Testis (tissue), 3 donors: ENCODE results near the gene SEMA4B. TPM values are rescaled to one million over a fixed set of nuclear protein-coding genes. Genes with fewer than 3 reads are reported as not detected.

Experiments used
- DNase-seq: peaks from one replicate; pipeline ENCODE4 v3.0.0-alpha.2; 2019
- H3K27ac ChIP-seq, 2 donors: fragments of 200-600 bp; sonication (generic); one replicate each; pipeline ENCODE4 v1.5.1; 2019
- H3K27me3 ChIP-seq: fragments of 200-600 bp; sonication (generic); one replicate; pipeline ENCODE4 v1.5.1; 2019
- H3K36me3 ChIP-seq: fragments of 200-600 bp; sonication (generic); one replicate; pipeline ENCODE4 v1.5.1; 2017; ENCODE audit warnings: low read depth; ENCODE audit errors: missing control alignments
- H3K4me1 ChIP-seq: fragments of 200-600 bp; sonication (generic); one replicate; pipeline ENCODE4 v1.5.1; 2019
- H3K4me3 ChIP-seq, 2 donors: fragments of 200-600 bp; sonication (generic); one replicate each; pipeline ENCODE4 v1.5.1; 2017 to 2019
- H3K9me3 ChIP-seq: fragments of 200-600 bp; sonication (generic); one replicate; pipeline ENCODE4 v1.5.1; 2017
- POLR2A ChIP-seq: fragments of 450-650 bp; IDR thresholded peaks from one replicate; pipeline ENCODE4 v1.6.1; 2017; ENCODE audit warnings: antibody characterized with exemption, mild to moderate bottlenecking, moderate library complexity
- WGBS, 2 donors: methylation state at CpG; one replicate each; pipeline ENCODE4 v1.1.5; 2018; 5-methylcytosine and 5-hydroxymethylcytosine counted together
- intact Hi-C: fragments of 100-400 bp; cut with DNase I; formaldehyde crosslinking; loops from one replicate; pipeline ENCODE4 v1.15.1; 2023; ENCODE audit warnings: low total_unique reads
- polyA plus RNA-seq: library from polyadenylated mRNA; stranded (reverse); fragments of 350-450 nt; fragmentation: Illumina TruSeq; extraction: RNeasy Lipid Tissue Mini Kit (QIAGEN cat#74804); gene quantifications from one replicate; pipeline ENCODE4 v1.2.3, GENCODE V29; 2014; ENCODE audit warnings: low read depth, low replicate concordance; ENCODE audit not compliant: insufficient read depth
- total RNA-seq, 2 donors: library from RNA; depleted of rRNA; stranded (reverse); fragments of >200 nt; gene quantifications; one replicate each; pipeline ENCODE4 v1.2.3, GENCODE V29; 2016
- TF ChIP-seq, protein P1 (sequence below), 3 experiments: fragments of 450-650 bp in 2 of 3; fragments of 200-600 bp in 1 of 3; sonication (generic) in 1 of 3; IDR thresholded peaks; one replicate each; pipeline ENCODE4 v1.5.1; 2016 to 2019; ENCODE audit warnings: antibody characterized with exemption in 3 of 3, mild to moderate bottlenecking in 2 of 3, moderate library complexity in 1 of 3

The SEMA4B gene
- total and polyA plus RNA-seq, 3 donors from 2014 or later = 22.2 to 78.3 (median 59.4) TPM

DNA sequence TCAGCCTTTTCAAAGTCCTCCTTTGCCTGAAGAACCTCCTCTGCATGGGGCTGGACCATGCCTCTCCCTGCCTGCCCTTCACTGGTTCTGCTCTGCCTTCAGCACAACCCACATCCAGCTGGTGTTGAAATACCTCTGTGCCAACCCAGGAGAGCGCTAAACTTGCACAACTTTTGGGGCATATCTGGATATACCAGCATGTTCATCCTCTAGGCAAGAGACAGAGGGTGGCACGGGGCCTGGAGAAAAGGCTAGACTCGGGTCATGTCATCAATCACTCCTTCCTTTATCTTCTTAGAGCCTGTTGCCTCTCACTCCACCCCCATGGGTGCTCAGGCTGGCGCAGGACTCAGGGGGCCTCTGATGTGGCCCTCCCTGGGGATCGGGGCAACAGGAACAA lies 4.8 kb downstream of the SEMA4B start:
- Histone ChIP-seq H3K27me3 (no peaks in the 10 kb centered on the region), H3K27ac (no peak overlapping the region), H3K9me3 (no peaks in the 10 kb centered on the region), H3K4me3 (no peak overlapping the region), H3K36me3 (no peaks in the 10 kb centered on the region), H3K4me1 (peaks cover 27% of the 10 kb centered on the region)
- TF ChIP-seq, protein P1, sequence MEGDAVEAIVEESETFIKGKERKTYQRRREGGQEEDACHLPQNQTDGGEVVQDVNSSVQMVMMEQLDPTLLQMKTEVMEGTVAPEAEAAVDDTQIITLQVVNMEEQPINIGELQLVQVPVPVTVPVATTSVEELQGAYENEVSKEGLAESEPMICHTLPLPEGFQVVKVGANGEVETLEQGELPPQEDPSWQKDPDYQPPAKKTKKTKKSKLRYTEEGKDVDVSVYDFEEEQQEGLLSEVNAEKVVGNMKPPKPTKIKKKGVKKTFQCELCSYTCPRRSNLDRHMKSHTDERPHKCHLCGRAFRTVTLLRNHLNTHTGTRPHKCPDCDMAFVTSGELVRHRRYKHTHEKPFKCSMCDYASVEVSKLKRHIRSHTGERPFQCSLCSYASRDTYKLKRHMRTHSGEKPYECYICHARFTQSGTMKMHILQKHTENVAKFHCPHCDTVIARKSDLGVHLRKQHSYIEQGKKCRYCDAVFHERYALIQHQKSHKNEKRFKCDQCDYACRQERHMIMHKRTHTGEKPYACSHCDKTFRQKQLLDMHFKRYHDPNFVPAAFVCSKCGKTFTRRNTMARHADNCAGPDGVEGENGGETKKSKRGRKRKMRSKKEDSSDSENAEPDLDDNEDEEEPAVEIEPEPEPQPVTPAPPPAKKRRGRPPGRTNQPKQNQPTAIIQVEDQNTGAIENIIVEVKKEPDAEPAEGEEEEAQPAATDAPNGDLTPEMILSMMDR (IDR thresholded peaks at IDR 0.05) = no peak
- no peak for TF ChIP-seq POLR2A
- 89 to 90% methylated on average over 5 of the region's 5 CpGs for WGBS, 2 donors
- intact Hi-C loops = no loop called here
- DNase-seq = no peak

DNA sequence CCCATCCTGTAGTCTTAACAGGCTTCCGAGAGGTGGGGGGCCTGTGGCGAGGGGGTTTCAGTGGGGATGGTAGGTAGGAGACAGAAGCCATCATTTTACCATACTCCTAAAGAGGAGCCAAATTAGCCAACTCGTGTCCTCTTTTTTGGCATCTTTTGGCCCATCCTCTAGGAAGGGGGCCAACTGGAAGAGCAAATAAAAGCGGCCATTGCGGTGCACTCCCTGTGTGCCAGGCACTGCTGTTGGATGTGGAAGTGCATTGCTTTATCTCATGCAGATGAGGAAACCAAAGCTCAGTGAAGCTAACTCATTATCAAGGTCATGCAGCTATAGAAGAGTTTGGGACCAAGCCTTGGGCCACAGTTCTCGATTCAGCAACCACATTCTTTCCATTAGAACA lies 6.1 kb downstream of the SEMA4B start:
- intact Hi-C loops = no loop called here
- Histone ChIP-seq H3K4me1 (peaks cover 19% of the 10 kb centered on the region), H3K36me3 (no peaks in the 10 kb centered on the region), H3K4me3 (no peak overlapping the region), H3K27ac (no peak overlapping the region), H3K27me3 (no peaks in the 10 kb centered on the region), H3K9me3 (no peaks in the 10 kb centered on the region)
- no peak for DNase-seq
- TF ChIP-seq, protein P1 (IDR thresholded peaks at IDR 0.05) = no peak
- WGBS, 2 donors = 93 to 94% methylated on average over 6 of the region's 6 CpGs

DNA sequence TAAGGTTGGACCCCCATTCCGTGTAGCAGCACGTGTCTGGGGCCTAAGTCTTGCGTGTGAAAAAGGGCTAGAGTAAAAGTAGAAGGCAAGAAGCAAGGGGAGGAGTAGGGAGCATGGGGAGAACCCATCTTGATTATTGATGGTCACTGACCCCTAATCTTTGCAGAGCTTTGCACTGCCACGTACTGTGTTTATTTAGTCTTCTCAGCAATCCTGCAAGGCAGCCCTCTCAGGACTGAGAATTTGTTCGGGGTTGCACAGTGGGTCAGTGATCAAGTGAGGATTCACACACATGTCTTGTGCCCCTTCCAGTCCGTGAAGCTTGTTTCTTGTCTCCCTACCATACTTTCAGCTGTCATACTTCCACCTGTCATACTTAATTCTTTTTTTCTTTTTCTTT lies 7.2 kb downstream of the SEMA4B start:
- no peak overlapping the region for H3K27ac ChIP-seq
- 82 to 95% methylated on average over 6 of the region's 6 CpGs for WGBS, 2 donors
- DNase-seq = no peak
- H3K9me3 ChIP-seq = no peaks in the 10 kb centered on the region
- no peak for TF ChIP-seq POLR2A
- TF ChIP-seq, protein P1 (IDR thresholded peaks at IDR 0.05) = no peak
- peaks cover 10% of the 10 kb centered on the region for H3K4me1 ChIP-seq
- H3K27me3 ChIP-seq = no peaks in the 10 kb centered on the region
- H3K4me3 ChIP-seq = no peak overlapping the region
- intact Hi-C loops = no loop called here
- H3K36me3 ChIP-seq = no peaks in the 10 kb centered on the region

DNA sequence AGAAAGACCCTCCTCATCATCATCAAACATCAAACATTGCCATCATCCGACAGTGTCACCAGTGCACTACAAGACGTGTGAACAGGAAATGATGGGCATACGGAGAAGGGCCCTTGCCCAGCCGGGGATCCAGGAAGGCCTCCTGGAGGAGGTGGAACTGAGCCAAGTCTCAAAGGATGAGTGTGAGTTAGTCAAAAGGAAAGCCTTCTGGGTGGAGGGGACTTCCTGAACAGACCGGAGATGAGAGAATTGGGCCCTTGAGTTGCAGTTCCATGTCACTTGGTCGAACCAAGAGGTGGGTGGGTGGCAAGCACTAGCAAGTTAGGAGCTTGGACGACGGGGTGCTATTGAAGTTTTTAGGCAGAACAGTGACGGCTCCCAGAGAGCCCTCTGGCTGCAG lies 8.5 kb downstream of the SEMA4B start:
- Histone ChIP-seq H3K27me3 (no peaks in the 10 kb centered on the region), H3K27ac (no peak overlapping the region), H3K9me3 (no peaks in the 10 kb centered on the region), H3K36me3 (no peaks in the 10 kb centered on the region), H3K4me3 (no peak overlapping the region), H3K4me1 (peaks cover 10% of the 10 kb centered on the region)
- TF ChIP-seq POLR2A = no peak
- TF ChIP-seq, protein P1 (IDR thresholded peaks at IDR 0.05) = no peak
- no peak for DNase-seq
- intact Hi-C loops = no loop called here
- 89 to 90% methylated on average over 9 of the region's 9 CpGs for WGBS, 2 donors

DNA sequence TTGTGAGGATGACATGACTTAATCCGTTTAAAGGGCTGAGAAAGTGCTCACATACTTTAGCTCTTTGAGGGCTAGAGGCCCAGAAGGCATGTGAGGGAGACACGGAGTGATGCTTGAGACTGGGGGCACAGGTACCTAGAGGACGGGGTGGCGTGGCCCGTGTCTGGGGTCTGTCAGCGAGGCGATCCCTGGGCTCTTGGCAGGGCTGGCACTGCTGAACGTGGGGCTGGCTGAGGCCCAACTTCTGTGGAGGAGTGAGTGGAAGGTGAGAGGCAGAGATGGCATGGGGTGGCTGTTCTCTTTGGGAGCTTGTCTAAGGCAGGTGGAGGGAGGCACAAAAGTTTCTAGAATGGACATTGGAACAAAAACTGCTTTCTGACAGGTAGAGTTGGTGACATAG lies 9.5 kb downstream of the SEMA4B start:
- no peak for DNase-seq
- Histone ChIP-seq H3K4me1 (peaks cover 3% of the 10 kb centered on the region), H3K27ac (no peak overlapping the region), H3K4me3 (no peak overlapping the region), H3K36me3 (no peaks in the 10 kb centered on the region), H3K9me3 (no peaks in the 10 kb centered on the region), H3K27me3 (no peaks in the 10 kb centered on the region)
- WGBS, 2 donors = 79 to 92% methylated on average over 8 of the region's 8 CpGs
- TF ChIP-seq POLR2A = no peak
- TF ChIP-seq, protein P1 (IDR thresholded peaks at IDR 0.05) = no peak
- intact Hi-C loops = no loop called here
